ENCODE results near the gene LCE2B. TPM values are rescaled to one million over a fixed set of nuclear protein-coding genes. Genes with fewer than 3 reads are reported as not detected.

LCE2B gene
- total and polyA plus RNA-seq, 2 experiments from 2014 or later: not detected

GRCh38 chr1:152683846-152684245 is 2.1 kb upstream of the LCE2B start:
- DNase-seq (ENCODE audit: low spot score): no peak
- Histone ChIP-seq H3K9me3 (ENCODE audit: low read depth) (no peaks in the 10 kb centered on the region), H4K20me1 (ENCODE audit: insufficient read depth, poor library complexity, severe bottlenecking) (no peaks in the 10 kb centered on the region), H3K27ac (no peak overlapping the region), H3K9me2 (replicated peaks; ENCODE audit: insufficient read depth) (no peaks in the 10 kb centered on the region), H3K27me3 (no peaks in the 10 kb centered on the region), H3K79me2 (no peaks in the 10 kb centered on the region), H3K4me2 (no peak overlapping the region), H3K4me1 (ENCODE audit: insufficient read depth) (no peaks in the 10 kb centered on the region), H2AFZ (no peak overlapping the region), H3K36me3 (replicated peaks; ENCODE audit: insufficient read depth, low read depth) (no peaks in the 10 kb centered on the region), H3K4me3 (no peak overlapping the region)
- TF ChIP-seq EZH2phosphoT487 (IDR thresholded peaks at IDR 0.05; ENCODE audit: low read depth, severe bottlenecking, unreplicated experiment) (no peak), CTCF (IDR thresholded peaks at IDR 0.05; ENCODE audit: poor library complexity) (no peak), EZH2 (IDR thresholded peaks at IDR 0.05; ENCODE audit: borderline replicate concordance) (no peak)

- H3K79me2 ChIP-seq: no peaks in the 10 kb centered on the region
- H3K27ac ChIP-seq: no peak within 1 kb of the TSS
- WGBS (ENCODE audit: low lambda C conversion rate, missing lambda C conversion rate): 42% methylated on average over 4 of the region's 4 CpGs
- H3K4me3 ChIP-seq: no peak within 1 kb of the TSS
- DNase-seq (ENCODE audit: low spot score): no peak
- H3K9me2 ChIP-seq (replicated peaks; ENCODE audit: insufficient read depth): no peaks in the 10 kb centered on the region
- no peaks in the 10 kb centered on the region for H3K36me3 ChIP-seq (replicated peaks; ENCODE audit: insufficient read depth, low read depth)
- no peaks in the 10 kb centered on the region for H3K4me1 ChIP-seq (ENCODE audit: insufficient read depth)
- TF ChIP-seq CTCF (IDR thresholded peaks at IDR 0.05; ENCODE audit: poor library complexity) (no peak), EZH2 (IDR thresholded peaks at IDR 0.05; ENCODE audit: borderline replicate concordance) (no peak), EZH2phosphoT487 (IDR thresholded peaks at IDR 0.05; ENCODE audit: low read depth, severe bottlenecking, unreplicated experiment) (no peak)
- no peaks in the 10 kb centered on the region for H4K20me1 ChIP-seq (ENCODE audit: insufficient read depth, poor library complexity, severe bottlenecking)
- H3K27me3 ChIP-seq: no peaks in the 10 kb centered on the region
- no peak within 1 kb of the TSS for H2AFZ ChIP-seq
- H3K9me3 ChIP-seq (ENCODE audit: low read depth): no peaks in the 10 kb centered on the region
- H3K4me2 ChIP-seq: no peak within 1 kb of the TSS
Observed at GRCh38 chr1:152697701-152698600, 12.0 kb downstream of the LCE2B start, which contains the start of gene LCE2A. TSS of gene LCE2A (plus strand) at chr1:152698345. CDS start at chr1:152698902, 557 bp downstream.

- no peaks in the 10 kb centered on the region for H3K4me1 ChIP-seq (ENCODE audit: insufficient read depth)
- DNase-seq (ENCODE audit: low spot score): no peak
- no peaks in the 10 kb centered on the region for H3K9me2 ChIP-seq (replicated peaks; ENCODE audit: insufficient read depth)
- no peaks in the 10 kb centered on the region for H3K36me3 ChIP-seq (replicated peaks; ENCODE audit: insufficient read depth, low read depth)
- no peaks in the 10 kb centered on the region for H4K20me1 ChIP-seq (ENCODE audit: insufficient read depth, poor library complexity, severe bottlenecking)
- no peak overlapping the region for H2AFZ ChIP-seq
- H3K27ac ChIP-seq: no peak overlapping the region
- no peaks in the 10 kb centered on the region for H3K79me2 ChIP-seq
- H3K9me3 ChIP-seq (ENCODE audit: low read depth): no peaks in the 10 kb centered on the region
- no peaks in the 10 kb centered on the region for H3K27me3 ChIP-seq
- H3K4me2 ChIP-seq: no peak overlapping the region
- no peak overlapping the region for H3K4me3 ChIP-seq
- no peak for TF ChIP-seq EZH2 (IDR thresholded peaks at IDR 0.05; ENCODE audit: borderline replicate concordance)
- TF ChIP-seq EZH2phosphoT487 (IDR thresholded peaks at IDR 0.05; ENCODE audit: low read depth, severe bottlenecking, unreplicated experiment): no peak
- TF ChIP-seq CTCF (IDR thresholded peaks at IDR 0.05; ENCODE audit: poor library complexity): no peak
- 76% methylated on average over 4 of the region's 4 CpGs for WGBS (ENCODE audit: low lambda C conversion rate, missing lambda C conversion rate)
Observed at GRCh38 chr1:152699746-152700145, 13.8 kb downstream of the LCE2B start.
